IPS-18a (cell line): Measurements from ENCODE around the gene FAM24B.

Experiments used
- H3K27ac ChIP-seq: one replicate; pipeline ENCODE4 v1.5.1; 2013; ENCODE audit warnings: low read length
- H3K27me3 ChIP-seq: one replicate; pipeline ENCODE4 v1.6.1; 2013; ENCODE audit warnings: mild to moderate bottlenecking, low read length; ENCODE audit not compliant: control insufficient read depth, insufficient read depth
- H3K36me3 ChIP-seq: one replicate; pipeline ENCODE4 v1.6.1; 2013; ENCODE audit warnings: low read depth, low read length; ENCODE audit not compliant: control insufficient read depth
- H3K4me1 ChIP-seq: one replicate; pipeline ENCODE4 v1.6.1; 2013; ENCODE audit warnings: low read depth, low read length; ENCODE audit not compliant: control insufficient read depth
- H3K4me3 ChIP-seq: one replicate; pipeline ENCODE4 v1.5.1; 2013; ENCODE audit warnings: low read length
- H3K9ac ChIP-seq: one replicate; pipeline ENCODE4 v1.6.1; 2013; ENCODE audit warnings: mild to moderate bottlenecking, low read length, moderate library complexity
- H3K9me3 ChIP-seq: one replicate; pipeline ENCODE4 v1.6.1; 2013; ENCODE audit warnings: low read depth, low read length; ENCODE audit not compliant: control insufficient read depth

Gene FAM24B

DNA sequence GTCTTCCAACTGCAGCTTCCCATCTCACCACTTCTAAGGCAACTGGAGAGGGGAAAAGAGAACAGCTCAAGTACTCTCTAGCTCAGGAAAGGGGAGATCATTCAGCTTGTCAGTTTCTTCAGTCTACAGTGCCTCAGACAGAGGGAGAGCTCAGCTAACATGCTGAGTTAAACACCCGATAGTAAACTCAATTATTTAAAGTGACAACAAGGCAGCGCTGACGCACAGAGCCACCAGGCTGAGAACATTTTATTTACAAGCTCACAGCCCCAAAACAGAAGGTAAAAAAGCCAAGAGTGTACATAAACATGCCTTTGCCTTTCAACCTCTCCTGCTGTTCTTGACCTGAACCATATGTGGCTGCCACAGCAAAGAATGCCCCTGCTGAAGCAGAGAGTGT is 23.6 kb downstream of the FAM24B start:
- Histone ChIP-seq H3K4me1 (peaks cover 12% of the 10 kb centered on the region), H3K36me3 (peaks cover 9% of the 10 kb centered on the region), H3K9ac (no peak overlapping the region), H3K27ac (no peak overlapping the region), H3K9me3 (no peaks in the 10 kb centered on the region), H3K4me3 (no peak overlapping the region), H3K27me3 (no peaks in the 10 kb centered on the region)

DNA sequence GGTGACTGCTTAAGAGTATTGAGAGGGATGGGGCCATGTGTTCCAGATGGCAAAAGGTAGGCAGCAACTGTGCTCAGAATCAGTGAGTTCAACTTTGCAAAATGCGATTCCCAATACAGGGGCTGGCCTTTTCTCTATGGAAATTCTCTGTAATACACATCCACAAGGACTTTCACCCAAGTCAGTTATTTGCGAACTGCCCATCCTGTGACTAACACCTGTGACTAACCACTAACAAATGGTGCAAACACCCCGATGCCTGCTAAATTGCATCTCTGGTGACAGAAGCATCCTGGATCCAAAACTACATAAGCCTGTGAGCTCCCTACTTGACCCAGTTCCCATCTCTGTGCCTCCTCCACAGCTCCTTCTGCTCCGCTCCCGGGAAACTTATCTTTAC is 24.7 kb downstream of the FAM24B start:
- no peak overlapping the region for H3K9ac ChIP-seq
- H3K36me3 ChIP-seq = peaks cover 13% of the 10 kb centered on the region
- no peaks in the 10 kb centered on the region for H3K27me3 ChIP-seq
- H3K27ac ChIP-seq = no peak overlapping the region
- H3K9me3 ChIP-seq = no peaks in the 10 kb centered on the region
- peaks cover 17% of the 10 kb centered on the region for H3K4me1 ChIP-seq
- no peak overlapping the region for H3K4me3 ChIP-seq

DNA sequence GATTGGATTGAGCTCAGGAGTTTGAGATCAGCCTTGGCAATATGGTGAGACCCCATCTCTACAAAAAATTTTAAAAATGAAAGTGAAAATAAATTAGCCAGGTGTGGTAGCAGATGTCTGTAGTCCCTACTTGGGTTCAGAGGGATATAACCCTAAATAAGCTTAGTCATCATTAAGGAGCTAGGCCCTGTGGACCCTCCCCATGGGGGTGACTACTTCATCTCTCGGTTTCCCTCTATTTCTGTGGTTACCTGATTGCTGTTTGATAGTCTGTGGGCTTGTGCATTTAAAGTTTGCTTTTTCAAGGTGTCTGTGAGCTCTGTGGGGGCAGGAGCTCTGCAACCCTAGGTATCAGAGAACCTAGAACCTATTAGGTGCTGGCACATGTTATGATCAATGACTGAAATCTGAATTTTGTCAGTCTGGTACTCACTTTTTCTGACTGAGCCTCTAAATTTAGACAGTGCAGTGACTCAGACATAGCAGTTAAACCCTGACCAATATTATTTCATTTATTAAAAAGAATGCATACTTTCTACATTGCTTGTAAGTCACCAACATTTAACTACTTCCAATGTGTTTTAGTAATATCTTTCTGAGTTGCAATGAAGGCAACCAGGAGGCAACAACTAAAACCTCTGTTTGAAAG is 25.6 kb downstream of the FAM24B start:
- Histone ChIP-seq H3K36me3 (peaks cover 13% of the 10 kb centered on the region), H3K9ac (no peak overlapping the region)

DNA sequence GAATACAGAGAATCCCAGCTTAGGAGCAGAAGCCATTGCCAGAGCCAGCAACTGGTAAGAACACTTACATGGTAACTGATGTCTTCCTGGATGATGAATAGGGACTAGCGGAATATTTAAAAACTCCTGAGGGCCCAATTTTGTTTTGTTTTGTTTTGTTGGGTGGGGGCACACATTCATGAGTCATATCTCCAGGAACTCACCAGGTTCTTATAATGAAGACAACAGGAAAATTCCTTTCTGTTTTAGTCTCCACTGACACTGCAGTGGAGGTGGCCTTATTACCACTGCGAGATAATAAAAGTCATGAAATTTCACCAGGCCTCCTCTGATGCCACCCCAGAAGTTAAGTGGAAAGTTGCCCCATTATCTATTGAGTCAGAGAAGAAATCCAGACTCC is 27.1 kb downstream of the FAM24B start:
- peaks cover 19% of the 10 kb centered on the region for H3K4me1 ChIP-seq
- H3K27ac ChIP-seq = no peak overlapping the region
- no peaks in the 10 kb centered on the region for H3K27me3 ChIP-seq
- H3K4me3 ChIP-seq = no peak overlapping the region
- H3K9me3 ChIP-seq = no peaks in the 10 kb centered on the region
- H3K9ac ChIP-seq = no peak overlapping the region
- peaks cover 13% of the 10 kb centered on the region for H3K36me3 ChIP-seq

More for the DNA sequence above, 25.6 kb downstream of the FAM24B start:
- Histone ChIP-seq H3K27me3 (no peaks in the 10 kb centered on the region), H3K4me3 (no peak overlapping the region), H3K27ac (no peak overlapping the region), H3K9me3 (no peaks in the 10 kb centered on the region), H3K4me1 (peaks cover 19% of the 10 kb centered on the region)

DNA sequence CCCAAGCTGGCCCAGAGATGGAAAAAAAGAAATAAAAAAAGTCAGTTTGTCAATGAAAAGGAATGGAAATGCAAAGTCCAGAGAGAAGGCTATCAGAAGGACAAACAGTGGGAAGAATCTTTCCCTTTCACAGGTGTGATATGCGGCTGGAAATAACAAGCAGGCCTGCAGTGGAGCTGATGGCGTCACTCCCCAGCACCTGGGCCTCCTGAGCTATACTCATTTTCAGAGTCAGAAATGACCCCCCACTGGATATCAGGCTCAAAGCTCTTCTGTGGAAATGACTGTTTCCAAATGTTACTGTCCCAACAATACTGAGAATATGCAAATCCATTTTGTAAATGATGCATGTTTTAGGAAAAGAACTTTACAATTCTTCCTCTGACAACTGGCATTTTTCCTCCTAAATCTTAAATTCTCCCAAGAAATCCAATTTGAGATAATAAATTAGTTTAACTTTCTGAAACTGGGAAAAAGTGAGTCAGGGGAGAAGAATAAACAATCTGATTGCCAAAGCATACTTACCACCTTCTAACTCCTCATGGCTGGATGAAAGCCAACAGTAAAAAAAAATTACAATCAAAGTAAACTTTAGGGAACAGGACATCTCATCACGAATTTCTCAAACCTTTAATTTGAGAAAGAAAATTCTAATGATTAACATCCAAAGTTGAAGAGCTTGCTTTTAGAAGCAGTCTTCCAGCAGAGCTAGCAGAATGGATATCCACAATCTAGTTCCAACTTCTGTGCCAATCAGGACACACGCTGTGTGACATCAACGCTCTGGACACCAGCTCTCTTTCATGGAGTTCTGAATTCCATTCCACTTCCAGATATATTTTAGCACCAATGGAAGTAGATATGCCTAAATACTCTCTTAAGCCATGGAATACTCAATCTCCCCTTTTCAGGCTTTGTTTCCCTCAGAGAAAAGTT is 28.4 kb downstream of the FAM24B start:
- Histone ChIP-seq H3K9me3 (no peaks in the 10 kb centered on the region), H3K36me3 (peaks cover 13% of the 10 kb centered on the region), H3K4me1 (peaks cover 19% of the 10 kb centered on the region), H3K9ac (no peak overlapping the region), H3K27ac (no peak overlapping the region), H3K27me3 (no peaks in the 10 kb centered on the region), H3K4me3 (no peak overlapping the region)

DNA sequence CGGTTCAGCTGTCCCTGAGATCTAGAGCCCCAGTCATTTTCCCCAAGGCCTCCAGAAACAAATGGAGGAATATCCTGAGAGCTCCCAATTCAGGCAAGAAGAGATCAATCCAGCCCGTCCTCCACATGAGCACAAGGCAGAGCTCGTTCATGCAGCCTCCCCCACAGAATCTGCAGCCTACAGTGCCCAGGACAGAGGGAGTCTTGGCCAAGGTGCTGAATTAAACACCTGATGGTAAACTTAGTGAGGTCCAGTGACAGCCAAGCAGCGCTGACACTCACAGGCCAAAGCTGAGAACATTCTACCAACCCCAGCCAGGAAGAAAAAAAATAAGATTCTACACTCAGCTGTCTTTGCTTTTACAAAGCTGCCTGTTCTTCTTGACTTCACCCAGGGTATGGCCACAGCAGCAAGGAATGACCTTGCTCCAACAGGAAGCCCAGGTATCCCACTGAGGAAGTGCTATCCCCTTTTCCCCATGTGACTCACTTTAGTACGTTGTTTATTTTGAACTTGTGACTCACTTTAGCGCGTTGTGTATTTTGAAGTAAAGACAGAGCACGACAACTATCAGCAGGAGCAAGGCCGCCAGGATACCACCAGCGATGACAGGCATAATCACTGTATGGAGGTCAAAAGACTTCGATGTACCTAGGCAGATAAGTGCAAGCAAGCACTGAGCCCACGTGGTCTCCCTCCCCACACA is 29.3 kb downstream of the FAM24B start:
- Histone ChIP-seq H3K36me3 (peaks cover 13% of the 10 kb centered on the region), H3K27ac (no peak overlapping the region), H3K27me3 (no peaks in the 10 kb centered on the region), H3K9me3 (no peaks in the 10 kb centered on the region), H3K4me1 (peaks cover 19% of the 10 kb centered on the region), H3K9ac (no peak overlapping the region), H3K4me3 (no peak overlapping the region)

DNA sequence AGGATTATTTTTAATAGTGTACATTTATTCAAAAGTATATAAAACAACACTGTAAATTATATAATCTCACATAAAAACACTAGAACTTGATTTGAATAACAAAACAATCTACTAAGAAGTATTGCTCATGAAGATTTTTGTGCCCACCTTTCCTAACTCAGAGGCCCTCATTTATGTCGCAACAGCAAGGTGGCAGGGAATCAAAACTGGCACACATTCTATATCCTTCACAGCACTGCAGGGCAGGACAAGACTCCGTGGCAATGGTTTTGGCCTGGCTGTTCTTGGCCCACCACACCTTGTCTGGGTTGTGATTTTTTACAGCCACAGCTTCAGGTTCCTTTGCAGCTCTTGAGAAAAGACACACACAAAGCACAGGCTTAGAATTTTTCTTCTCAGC is 30.3 kb downstream of the FAM24B start:
- Histone ChIP-seq H3K9me3 (no peaks in the 10 kb centered on the region), H3K27ac (no peak overlapping the region), H3K27me3 (no peaks in the 10 kb centered on the region), H3K36me3 (peaks cover 11% of the 10 kb centered on the region), H3K9ac (no peak overlapping the region), H3K4me1 (peaks cover 19% of the 10 kb centered on the region), H3K4me3 (no peak overlapping the region)

DNA sequence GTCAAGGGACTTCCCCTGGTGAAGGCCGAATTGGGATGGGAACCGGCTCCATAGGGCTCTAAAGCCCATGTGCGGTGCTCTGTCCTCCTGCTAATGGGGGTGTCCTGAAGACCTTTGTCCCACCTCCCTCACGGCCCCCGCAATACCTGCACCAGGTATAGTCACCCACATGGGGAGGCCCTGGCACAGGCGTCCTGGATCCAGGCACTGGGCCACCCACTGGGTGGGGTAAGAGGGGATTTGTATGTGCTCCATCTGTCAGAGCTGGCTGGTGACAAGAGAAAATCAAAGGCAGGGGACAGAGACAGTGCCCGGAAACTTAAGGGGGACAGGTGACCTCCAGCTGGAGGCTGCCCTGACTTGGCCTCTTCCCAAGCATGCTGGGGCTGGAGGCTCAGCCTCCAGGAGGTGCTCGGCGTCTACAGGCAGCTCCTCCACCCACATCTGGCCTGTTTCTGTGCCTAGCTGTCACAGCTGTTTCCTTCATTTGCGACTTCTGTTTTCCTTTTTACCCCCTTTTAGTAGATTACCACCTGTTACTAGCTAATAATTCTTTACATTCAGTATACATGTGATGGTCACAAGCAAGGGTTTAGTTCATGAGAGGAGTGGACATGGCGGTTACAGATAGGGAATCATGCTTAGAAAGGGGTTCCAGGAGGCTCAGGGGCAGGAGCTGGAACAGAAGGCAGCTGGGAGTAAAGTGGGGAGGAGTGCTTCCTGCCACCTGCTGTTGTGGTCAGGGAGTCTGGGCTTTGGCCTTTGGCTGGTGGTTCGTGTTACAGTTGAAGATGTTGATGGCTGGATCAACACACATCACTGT is 31.4 kb downstream of the FAM24B start:
- Histone ChIP-seq H3K27ac (no peak overlapping the region), H3K36me3 (peaks cover 4% of the 10 kb centered on the region), H3K9ac (no peak overlapping the region), H3K9me3 (peaks cover 1% of the 10 kb centered on the region), H3K27me3 (no peaks in the 10 kb centered on the region), H3K4me3 (no peak overlapping the region), H3K4me1 (peaks cover 19% of the 10 kb centered on the region)

DNA sequence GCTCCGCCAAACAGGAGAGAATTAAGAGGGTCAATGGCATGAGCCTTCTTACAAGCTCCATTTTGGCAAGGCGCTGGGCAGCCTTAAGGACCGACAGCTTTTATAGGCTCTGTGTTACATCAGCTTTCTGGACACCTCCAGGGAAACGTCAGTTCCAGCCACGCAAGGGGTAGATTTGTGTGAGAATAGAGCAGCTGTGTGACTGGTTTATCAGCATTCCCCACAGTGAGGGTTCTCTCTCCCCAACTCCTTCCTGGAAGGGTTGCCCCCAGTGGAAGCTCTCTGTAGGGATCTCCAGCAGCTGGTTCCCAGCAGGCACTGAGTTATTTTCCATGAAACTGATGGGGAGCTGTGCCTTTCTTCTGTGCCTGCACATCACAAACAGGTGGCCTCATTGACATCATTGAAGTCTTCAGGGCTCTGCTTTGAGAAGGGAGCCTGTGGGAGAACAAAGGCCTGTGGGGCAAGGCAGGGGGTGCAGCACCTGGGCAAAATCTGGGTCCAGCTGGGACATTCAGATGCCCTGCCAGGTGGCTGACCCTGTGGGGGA is 33.5 kb downstream of the FAM24B start, which contains the start of gene CUZD1:
CUZD1 (minus strand) TSS at position 75 of the 550 bp plus-strand sequence; CDS start at position 61, 14 bp downstream.
- H3K36me3 ChIP-seq = peaks cover 8% of the 10 kb centered on the region
- H3K27me3 ChIP-seq = no peaks in the 10 kb centered on the region
- peak within 1 kb of the TSS; percentile 52 for H3K27ac ChIP-seq
- H3K4me3 ChIP-seq = peak within 1 kb of the TSS; percentile 8
- H3K9ac ChIP-seq = peak within 1 kb of the TSS; percentile 38
- peaks cover 15% of the 10 kb centered on the region for H3K4me1 ChIP-seq
- peaks cover 8% of the 10 kb centered on the region for H3K9me3 ChIP-seq

DNA sequence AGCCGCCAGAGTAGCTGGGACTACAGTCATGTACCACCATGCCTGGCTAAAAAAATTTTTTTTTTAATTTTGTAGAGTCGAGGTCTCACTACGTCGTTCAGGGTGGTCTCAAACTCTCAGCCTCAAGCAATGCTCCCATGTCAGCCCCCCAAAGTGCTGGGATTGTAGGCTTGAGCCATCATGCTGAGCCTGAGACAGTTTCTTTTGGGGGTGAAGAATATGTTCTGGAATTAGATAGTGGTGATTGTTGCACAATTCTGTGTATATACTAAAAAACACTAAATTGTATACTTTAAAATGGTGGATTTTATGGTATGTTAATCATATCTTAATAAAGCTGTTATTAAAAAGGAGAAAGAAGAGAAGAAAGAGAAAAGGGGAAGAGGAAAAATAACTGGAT is 35.2 kb downstream of the FAM24B start:
- H3K4me1 ChIP-seq = peaks cover 7% of the 10 kb centered on the region
- no peak overlapping the region for H3K27ac ChIP-seq
- H3K9ac ChIP-seq = no peak overlapping the region
- peaks cover 9% of the 10 kb centered on the region for H3K36me3 ChIP-seq
- H3K4me3 ChIP-seq = no peak overlapping the region
- peaks cover 8% of the 10 kb centered on the region for H3K9me3 ChIP-seq
- H3K27me3 ChIP-seq = no peaks in the 10 kb centered on the region
